ENCODE measurements around the gene TGFB1. TPM values are rescaled to one million over a fixed set of nuclear protein-coding genes. Genes with fewer than 3 reads are reported as not detected.

TGFB1 gene
- total and polyA plus RNA-seq, 5 experiments from 2014 or later: 30.5 to 85.6 (median 45.4) TPM

- H3K4me3 Mint-ChIP-seq: peak overlapping the region in 1 of 10 donors; percentile 4
- DNase-seq (no peak), ATAC-seq (no peak)
- POLR2A ChIA-PET: interaction anchor here (0.7 to 6.1 kb wide), 4 partner anchors 12 to 62 kb away, joined by 5 to 71 read pairs (median 27); partner anchors contain the start of genes HNRNPUL1 and TGFB1
- H3K27me3 Mint-ChIP-seq: peaks cover 0 to 2% (median 0%) of the 10 kb centered on the region in 5 donors
- H3K9me3 Mint-ChIP-seq: no peaks in the 10 kb centered on the region
- peaks cover 0 to 49% (median 8%) of the 10 kb centered on the region in 3 donors for H3K36me3 Mint-ChIP-seq
- H3K4me1 Mint-ChIP-seq: peaks cover 49 to 78% (median 72%) of the 10 kb centered on the region in 4 donors
- peak overlapping the region in 9 of 10 donors; percentile 69 to 97 (median 91) for H3K27ac Mint-ChIP-seq
Observed at GRCh38 chr19:41325640-41325946, 28.1 kb downstream of the TGFB1 start.

GRCh38 chr19:41324921-41325639 is 28.6 kb downstream of the TGFB1 start:
- Mint-ChIP-seq H3K4me3 (peak overlapping the region in 9 of 10 donors; percentile 13 to 63 (median 38)), H3K4me1 (peaks cover 47 to 74% (median 68%) of the 10 kb centered on the region in 4 donors), H3K27ac (peak overlapping the region; percentile 84 to 97 (median 91)), H3K27me3 (peaks cover 0 to 2% (median 0%) of the 10 kb centered on the region in 5 donors), H3K36me3 (peaks cover 0 to 45% (median 5%) of the 10 kb centered on the region in 3 donors), H3K9me3 (no peaks in the 10 kb centered on the region)
- DNase-seq (no peak), ATAC-seq (no peak)
- POLR2A ChIA-PET: interaction anchor here (0.7 to 6.1 kb wide), 6 partner anchors 12 to 61 kb away, joined by 3 to 71 read pairs (median 9); partner anchors contain the start of genes B9D2, HNRNPUL1 and TGFB1

- DNase-seq (no peak), ATAC-seq (no peak)
- H3K9me3 Mint-ChIP-seq: no peaks in the 10 kb centered on the region
- H3K4me3 Mint-ChIP-seq: peak overlapping the region in 7 of 10 donors; percentile 12 to 63 (median 38)
- H3K36me3 Mint-ChIP-seq: peaks cover 0 to 47% (median 5%) of the 10 kb centered on the region in 3 donors
- peak overlapping the region; percentile 84 to 97 (median 91) for H3K27ac Mint-ChIP-seq
- peaks cover 47 to 73% (median 68%) of the 10 kb centered on the region in 4 donors for H3K4me1 Mint-ChIP-seq
- peaks cover 0 to 2% (median 0%) of the 10 kb centered on the region in 5 donors for H3K27me3 Mint-ChIP-seq
- POLR2A ChIA-PET: interaction anchor here (0.6 to 6.1 kb wide), 7 partner anchors 12 to 60 kb away, joined by 3 to 71 read pairs (median 4); partner anchors contain the start of genes B9D2, HNRNPUL1 and TGFB1
Observed at GRCh38 chr19:41324231-41324702, 29.5 kb downstream of the TGFB1 start.

- Mint-ChIP-seq H3K4me3 (peak overlapping the region in 1 of 10 donors; percentile 48), H3K36me3 (peaks cover 0 to 47% (median 5%) of the 10 kb centered on the region in 3 donors), H3K9me3 (no peaks in the 10 kb centered on the region), H3K4me1 (peaks cover 43 to 66% (median 62%) of the 10 kb centered on the region in 4 donors), H3K27me3 (peaks cover 0 to 2% (median 0%) of the 10 kb centered on the region in 5 donors), H3K27ac (peak overlapping the region; percentile 69 to 97 (median 91))
- POLR2A ChIA-PET: interaction anchor here (0.8 to 6.1 kb wide), 6 partner anchors 20 to 242 kb away, joined by 3 to 71 read pairs (median 8); partner anchors contain the start of genes HNRNPUL1 and TGFB1
- DNase-seq: no peak
- no peak for ATAC-seq
Observed at GRCh38 chr19:41323430-41324125, 30.1 kb downstream of the TGFB1 start.

- ATAC-seq (no peak), DNase-seq (no peak)
- H3K36me3 Mint-ChIP-seq: peaks cover 0 to 47% (median 4%) of the 10 kb centered on the region in 3 donors
- H3K4me3 Mint-ChIP-seq: peak overlapping the region in 2 of 10 donors; percentile 23 to 51
- POLR2A ChIA-PET: interaction anchor here (1.0 to 3.3 kb wide), 5 partner anchors 13 to 243 kb away, joined by 3 to 13 read pairs (median 7); partner anchors contain the start of genes CCDC97 and HNRNPUL1
- peak overlapping the region; percentile 70 to 91 (median 84) for H3K27ac Mint-ChIP-seq
- peaks cover 39 to 62% (median 58%) of the 10 kb centered on the region in 4 donors for H3K4me1 Mint-ChIP-seq
- peaks cover 0 to 2% (median 0%) of the 10 kb centered on the region in 5 donors for H3K27me3 Mint-ChIP-seq
- no peaks in the 10 kb centered on the region for H3K9me3 Mint-ChIP-seq
Observed at GRCh38 chr19:41323023-41323422, 30.7 kb downstream of the TGFB1 start.

GRCh38 chr19:41322451-41322850 is 31.3 kb downstream of the TGFB1 start:
- Mint-ChIP-seq H3K36me3 (peaks cover 0 to 49% (median 7%) of the 10 kb centered on the region in 3 donors), H3K27ac (peak overlapping the region in 9 of 10 donors; percentile 70 to 91 (median 85)), H3K4me1 (peaks cover 36 to 63% (median 54%) of the 10 kb centered on the region in 4 donors), H3K27me3 (peaks cover 0 to 2% (median 0%) of the 10 kb centered on the region in 5 donors), H3K4me3 (peak overlapping the region in 2 of 10 donors; percentile 23 to 51), H3K9me3 (no peaks in the 10 kb centered on the region)
- no peak for DNase-seq
- POLR2A ChIA-PET: interaction anchor here (0.9 to 3.3 kb wide), 5 partner anchors 12 to 243 kb away, joined by 3 to 13 read pairs (median 7); partner anchors contain the start of genes CCDC97 and HNRNPUL1
- no peak for ATAC-seq

- Mint-ChIP-seq H3K27me3 (peaks cover 0 to 2% (median 0%) of the 10 kb centered on the region in 5 donors), H3K4me1 (peaks cover 34 to 62% (median 50%) of the 10 kb centered on the region in 4 donors), H3K4me3 (no peak overlapping the region), H3K27ac (peak overlapping the region; percentile 63 to 91 (median 84)), H3K36me3 (peaks cover 6 to 53% (median 13%) of the 10 kb centered on the region in 3 donors), H3K9me3 (no peaks in the 10 kb centered on the region)
- POLR2A ChIA-PET: interaction anchor here (0.9 to 2.6 kb wide), 4 partner anchors 11 to 31 kb away, joined by 3 to 12 read pairs (median 5); partner anchors contain the start of gene CCDC97
- ATAC-seq (no peak), DNase-seq (no peak)
Observed at GRCh38 chr19:41321600-41322270, 32.0 kb downstream of the TGFB1 start.

GRCh38 chr19:41321204-41321599 is 32.5 kb downstream of the TGFB1 start:
- no peak overlapping the region for H3K4me3 Mint-ChIP-seq
- H3K27me3 Mint-ChIP-seq: peaks cover 0 to under 1% (median 0%) of the 10 kb centered on the region in 5 donors
- ATAC-seq (no peak), DNase-seq (no peak)
- peaks cover 32 to 57% (median 46%) of the 10 kb centered on the region in 4 donors for H3K4me1 Mint-ChIP-seq
- no peaks in the 10 kb centered on the region for H3K9me3 Mint-ChIP-seq
- peaks cover 6 to 58% (median 18%) of the 10 kb centered on the region in 3 donors for H3K36me3 Mint-ChIP-seq
- H3K27ac Mint-ChIP-seq: peak overlapping the region in 8 of 10 donors; percentile 12 to 91 (median 86)
- POLR2A ChIA-PET: interaction anchor here (0.5 to 2.6 kb wide), 4 partner anchors 9 to 31 kb away, joined by 3 to 12 read pairs (median 5); partner anchors contain the start of gene CCDC97

GRCh38 chr19:41320568-41320967 is 33.2 kb downstream of the TGFB1 start:
- peaks cover 6 to 62% (median 21%) of the 10 kb centered on the region in 3 donors for H3K36me3 Mint-ChIP-seq
- H3K27me3 Mint-ChIP-seq: no peaks in the 10 kb centered on the region
- DNase-seq (no peak), ATAC-seq (no peak)
- H3K27ac Mint-ChIP-seq: peak overlapping the region in 7 of 10 donors; percentile 31 to 88 (median 76)
- POLR2A ChIA-PET: interaction anchor here (0.5 to 2.2 kb wide), 5 partner anchors 11 to 222 kb away, joined by 3 to 7 read pairs (median 4); partner anchors contain the start of genes CCDC97 and HNRNPUL1
- peaks cover 33 to 55% (median 43%) of the 10 kb centered on the region in 4 donors for H3K4me1 Mint-ChIP-seq
- no peaks in the 10 kb centered on the region for H3K9me3 Mint-ChIP-seq
- no peak overlapping the region for H3K4me3 Mint-ChIP-seq

- Mint-ChIP-seq H3K9me3 (no peaks in the 10 kb centered on the region), H3K27me3 (no peaks in the 10 kb centered on the region), H3K36me3 (peaks cover 6 to 62% (median 21%) of the 10 kb centered on the region in 3 donors), H3K4me3 (no peak overlapping the region), H3K4me1 (peaks cover 29 to 51% (median 39%) of the 10 kb centered on the region in 4 donors), H3K27ac (peak overlapping the region in 5 of 10 donors; percentile 9 to 83 (median 47))
- POLR2A ChIA-PET: interaction anchor here (0.6 to 2.2 kb wide), 5 partner anchors 10 to 222 kb away, joined by 3 to 9 read pairs (median 4); partner anchors contain the start of genes CCDC97 and HNRNPUL1
- no peak for ATAC-seq
- no peak for DNase-seq
Observed at GRCh38 chr19:41320185-41320518, 33.6 kb downstream of the TGFB1 start.

GRCh38 chr19:41319500-41320184 is 34.1 kb downstream of the TGFB1 start:
- POLR2A ChIA-PET: interaction anchor here (0.6 to 2.2 kb wide), 7 partner anchors 8 to 116 kb away, joined by 3 to 9 read pairs (median 5); partner anchors contain the start of genes CCDC97 and HNRNPUL1
- H3K9me3 Mint-ChIP-seq: no peaks in the 10 kb centered on the region
- no peak for ATAC-seq
- H3K27ac Mint-ChIP-seq: peak overlapping the region in 4 of 10 donors; percentile 9 to 78 (median 55)
- peak overlapping the region in 1 of 10 donors; percentile 51 for H3K4me3 Mint-ChIP-seq
- peaks cover 27 to 47% (median 34%) of the 10 kb centered on the region in 4 donors for H3K4me1 Mint-ChIP-seq
- no peaks in the 10 kb centered on the region for H3K27me3 Mint-ChIP-seq
- DNase-seq: no peak
- peaks cover 6 to 60% (median 21%) of the 10 kb centered on the region in 3 donors for H3K36me3 Mint-ChIP-seq
